Lower leg skin (tissue), 4 donors: ENCODE results near the gene GRIN3A. TPM values are rescaled to one million over a fixed set of nuclear protein-coding genes. Genes with fewer than 3 reads are reported as not detected.
"Not testable (repeated sequence)": the region's sequence is repeated elsewhere in the genome, so short reads cannot be mapped to it uniquely, and the experiment has no call there.

Source experiments
- DNase-seq, 2 donors: peaks; one replicate each; pipeline ENCODE4 v3.0.0-alpha.2; 2019; ENCODE audit warnings: low spot score in 2 of 2
- H3K4me3 ChIP-seq: fragments of 200-600 bp; sonication (generic); 2 replicates; pipeline ENCODE4 v1.5.1; 2017; ENCODE audit warnings: mild to moderate bottlenecking, low read depth; ENCODE audit not compliant: poor library complexity, severe bottlenecking
- CTCF ChIP-seq, 3 donors: fragments of 450-650 bp; IDR thresholded peaks; one replicate each; pipeline ENCODE4 v1.5.1; 2016; ENCODE audit warnings: antibody characterized with exemption in 3 of 3, mild to moderate bottlenecking in 3 of 3, moderate library complexity in 2 of 3
- POLR2A ChIP-seq, 2 donors: fragments of 450-650 bp; IDR thresholded peaks; one replicate each; pipeline ENCODE4 v1.6.1; 2016 to 2017; ENCODE audit warnings: antibody characterized with exemption in 2 of 2, mild to moderate bottlenecking in 1 of 2, moderate library complexity in 1 of 2
- WGBS, 2 donors: methylation state at CpG; one replicate each; pipeline ENCODE4 v1.1.5; 2018; 5-methylcytosine and 5-hydroxymethylcytosine counted together
- intact Hi-C: fragments of 100-400 bp; cut with DNase I; formaldehyde crosslinking; loops from one replicate; pipeline ENCODE4 v1.15.0; 2023; ENCODE audit warnings: low total_unique reads
- total RNA-seq, 4 donors: library from RNA; depleted of rRNA; stranded (reverse); fragments of >200 nt; gene quantifications; one replicate each; pipeline ENCODE4 v1.1.0, GENCODE V29; 2016

GRIN3A gene
- total RNA-seq, 4 donors from 2014 or later, result not detected

- H3K4me3 ChIP-seq, result no peak overlapping the region
- DNase-seq, result no peak
- WGBS, 2 donors, result 81 to 83% methylated on average over 5 of the region's 5 CpGs
- TF ChIP-seq CTCF (IDR thresholded peaks at IDR 0.05) (no peak), POLR2A (IDR thresholded peaks at IDR 0.05) (no peak)
- intact Hi-C loops, result no loop called here
Measured at GRCh38 chr9:101566904-101567724, 171.3 kb downstream of the GRIN3A start.

GRCh38 chr9:101564252-101564651 is 174.2 kb downstream of the GRIN3A start:
- no peak for DNase-seq
- intact Hi-C loops, result no loop called here
- H3K4me3 ChIP-seq, result no peak overlapping the region
- no peak for TF ChIP-seq POLR2A (IDR thresholded peaks at IDR 0.05)

GRCh38 chr9:101562966-101563365 is 175.5 kb downstream of the GRIN3A start:
- TF ChIP-seq CTCF (IDR thresholded peaks at IDR 0.05) (no peak), POLR2A (IDR thresholded peaks at IDR 0.05) (no peak)
- no peak overlapping the region for H3K4me3 ChIP-seq
- DNase-seq, result no peak
- intact Hi-C loops, result no loop called here
- 84 to 97% methylated on average over 1 of the region's 1 CpG for WGBS, 2 donors

- 81 to 94% methylated on average over 1 of the region's 1 CpG for WGBS, 2 donors
- DNase-seq, result no peak
- TF ChIP-seq POLR2A (IDR thresholded peaks at IDR 0.05) (no peak), CTCF (IDR thresholded peaks at IDR 0.05) (no peak)
- H3K4me3 ChIP-seq, result no peak overlapping the region
- intact Hi-C loops, result no loop called here
Measured at GRCh38 chr9:101561740-101562139, 176.7 kb downstream of the GRIN3A start.

- intact Hi-C loops, DNase-seq, H3K4me3 ChIP-seq: not testable (repeated sequence)
- WGBS, 2 donors, result 79 to 84% methylated on average over 18 of the region's 18 CpGs
Measured at GRCh38 chr9:101549472-101550098, 188.9 kb downstream of the GRIN3A start.

- DNase-seq, result no peak
- no peak overlapping the region for H3K4me3 ChIP-seq
- intact Hi-C loops, result no loop called here
- no peak for TF ChIP-seq POLR2A (IDR thresholded peaks at IDR 0.05)
- TF ChIP-seq CTCF (IDR thresholded peaks at IDR 0.05), result no peak
- 64 to 82% methylated on average over 14 of the region's 14 CpGs for WGBS, 2 donors
Measured at GRCh38 chr9:101543098-101543735, 195.2 kb downstream of the GRIN3A start.
